Lower leg skin (tissue), 4 donors: ENCODE results near the gene PRRT1B. TPM values are rescaled to one million over a fixed set of nuclear protein-coding genes. Genes with fewer than 3 reads are reported as not detected.

Experiments
- DNase-seq, 2 donors: peaks; one replicate each; pipeline ENCODE4 v3.0.0-alpha.2; 2019; ENCODE audit warnings: low spot score in 2 of 2
- H3K4me3 ChIP-seq: fragments of 200-600 bp; sonication (generic); 2 replicates; pipeline ENCODE4 v1.5.1; 2017; ENCODE audit warnings: mild to moderate bottlenecking, low read depth; ENCODE audit not compliant: poor library complexity, severe bottlenecking
- POLR2A ChIP-seq, 2 donors: fragments of 450-650 bp; IDR thresholded peaks; one replicate each; pipeline ENCODE4 v1.6.1; 2016 to 2017; ENCODE audit warnings: antibody characterized with exemption in 2 of 2, mild to moderate bottlenecking in 1 of 2, moderate library complexity in 1 of 2
- WGBS, 2 donors: methylation state at CpG; one replicate each; pipeline ENCODE4 v1.1.5; 2018; 5-methylcytosine and 5-hydroxymethylcytosine counted together
- intact Hi-C: fragments of 100-400 bp; cut with DNase I; formaldehyde crosslinking; loops from one replicate; pipeline ENCODE4 v1.15.0; 2023; ENCODE audit warnings: low total_unique reads
- total RNA-seq, 4 donors: library from RNA; depleted of rRNA; stranded (reverse); fragments of >200 nt; gene quantifications; one replicate each; pipeline ENCODE4 v1.1.0, GENCODE V29; 2016
- TF ChIP-seq, protein P1 (sequence below), 3 donors: fragments of 450-650 bp; IDR thresholded peaks; one replicate each; pipeline ENCODE4 v1.5.1; 2016; ENCODE audit warnings: antibody characterized with exemption in 3 of 3, mild to moderate bottlenecking in 3 of 3, moderate library complexity in 2 of 3

The PRRT1B gene
- total RNA-seq: not detected

DNA sequence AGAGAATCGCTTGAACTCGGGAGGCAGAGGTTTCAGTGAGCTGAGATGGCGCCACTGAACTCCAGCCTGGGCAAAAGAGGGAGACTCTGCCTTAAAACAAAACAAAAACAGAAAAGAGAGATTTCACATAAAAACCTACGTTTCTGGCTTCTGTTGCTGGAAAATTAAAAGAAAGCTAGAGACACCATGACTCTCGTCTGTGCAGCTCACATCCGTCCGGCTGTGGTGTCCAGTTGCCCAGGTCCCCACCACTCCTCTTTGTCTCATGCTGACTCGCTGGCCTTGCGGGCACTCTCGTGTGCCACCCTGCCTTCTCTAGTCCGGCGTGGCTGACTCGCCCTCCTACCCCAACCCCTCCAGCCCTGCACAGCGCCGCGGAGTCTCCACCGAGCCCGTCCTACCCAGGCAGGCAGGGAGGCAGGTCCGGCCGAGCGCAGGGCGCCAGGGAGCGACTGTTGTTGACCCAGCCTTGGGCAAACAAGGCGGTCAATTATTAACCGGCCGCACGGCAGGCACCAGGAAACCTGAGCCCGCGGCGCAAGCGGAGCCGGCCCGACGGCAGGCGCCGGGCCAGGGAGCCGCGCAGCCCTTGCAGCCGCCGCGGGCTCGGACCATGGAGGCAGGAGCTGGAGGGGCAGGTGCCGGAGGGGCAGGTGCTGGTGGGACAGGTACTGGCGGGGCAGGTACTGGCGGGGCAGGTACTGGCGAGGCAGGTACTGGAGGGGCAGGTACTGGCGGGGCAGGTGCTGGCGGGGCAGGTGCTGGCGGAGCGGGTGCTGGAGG, at the start of gene PRRT1B:
Gene PRRT1B, plus strand, starts transcription at position 521 of the 783 bp plus-strand sequence. Its CDS starts 93 bp downstream, at position 614.
- DNase-seq: no peak
- WGBS, 2 donors: 23 to 36% methylated on average over 31 to 48 of the region's 50 CpGs
- H3K4me3 ChIP-seq: no peak within 1 kb of the TSS
- no peak for TF ChIP-seq POLR2A (IDR thresholded peaks at IDR 0.05)
- TF ChIP-seq, protein P1, sequence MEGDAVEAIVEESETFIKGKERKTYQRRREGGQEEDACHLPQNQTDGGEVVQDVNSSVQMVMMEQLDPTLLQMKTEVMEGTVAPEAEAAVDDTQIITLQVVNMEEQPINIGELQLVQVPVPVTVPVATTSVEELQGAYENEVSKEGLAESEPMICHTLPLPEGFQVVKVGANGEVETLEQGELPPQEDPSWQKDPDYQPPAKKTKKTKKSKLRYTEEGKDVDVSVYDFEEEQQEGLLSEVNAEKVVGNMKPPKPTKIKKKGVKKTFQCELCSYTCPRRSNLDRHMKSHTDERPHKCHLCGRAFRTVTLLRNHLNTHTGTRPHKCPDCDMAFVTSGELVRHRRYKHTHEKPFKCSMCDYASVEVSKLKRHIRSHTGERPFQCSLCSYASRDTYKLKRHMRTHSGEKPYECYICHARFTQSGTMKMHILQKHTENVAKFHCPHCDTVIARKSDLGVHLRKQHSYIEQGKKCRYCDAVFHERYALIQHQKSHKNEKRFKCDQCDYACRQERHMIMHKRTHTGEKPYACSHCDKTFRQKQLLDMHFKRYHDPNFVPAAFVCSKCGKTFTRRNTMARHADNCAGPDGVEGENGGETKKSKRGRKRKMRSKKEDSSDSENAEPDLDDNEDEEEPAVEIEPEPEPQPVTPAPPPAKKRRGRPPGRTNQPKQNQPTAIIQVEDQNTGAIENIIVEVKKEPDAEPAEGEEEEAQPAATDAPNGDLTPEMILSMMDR (IDR thresholded peaks at IDR 0.05): no peak
- intact Hi-C loops: no loop called here

DNA sequence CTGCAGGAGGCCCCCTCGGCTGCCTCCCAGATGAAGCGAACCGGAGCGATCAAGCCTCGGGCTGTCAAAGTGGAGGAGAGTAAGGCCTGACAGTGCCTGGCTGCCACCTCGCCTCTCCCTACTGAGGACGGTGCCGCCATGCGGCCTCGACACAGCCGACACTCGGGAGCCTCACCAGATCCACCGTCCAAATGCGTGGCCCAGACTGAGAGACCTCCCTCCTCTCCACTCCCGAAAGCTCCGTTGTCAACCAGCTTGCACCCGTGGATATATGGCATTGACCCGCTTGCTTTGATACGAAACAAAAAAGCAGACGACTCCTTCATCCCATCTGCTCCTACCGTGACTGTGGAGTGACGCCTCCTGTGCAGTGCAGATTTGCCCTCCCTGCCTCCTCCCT, 49.5 kb upstream of the PRRT1B start:
- WGBS, 2 donors: 87 to 90% methylated on average over 21 to 22 of the region's 22 CpGs
- intact Hi-C loops: loop anchor here (10.0 kb wide), 1 partner anchor 101 kb away; the partner anchor contains the start of gene PRRC2B

DNA sequence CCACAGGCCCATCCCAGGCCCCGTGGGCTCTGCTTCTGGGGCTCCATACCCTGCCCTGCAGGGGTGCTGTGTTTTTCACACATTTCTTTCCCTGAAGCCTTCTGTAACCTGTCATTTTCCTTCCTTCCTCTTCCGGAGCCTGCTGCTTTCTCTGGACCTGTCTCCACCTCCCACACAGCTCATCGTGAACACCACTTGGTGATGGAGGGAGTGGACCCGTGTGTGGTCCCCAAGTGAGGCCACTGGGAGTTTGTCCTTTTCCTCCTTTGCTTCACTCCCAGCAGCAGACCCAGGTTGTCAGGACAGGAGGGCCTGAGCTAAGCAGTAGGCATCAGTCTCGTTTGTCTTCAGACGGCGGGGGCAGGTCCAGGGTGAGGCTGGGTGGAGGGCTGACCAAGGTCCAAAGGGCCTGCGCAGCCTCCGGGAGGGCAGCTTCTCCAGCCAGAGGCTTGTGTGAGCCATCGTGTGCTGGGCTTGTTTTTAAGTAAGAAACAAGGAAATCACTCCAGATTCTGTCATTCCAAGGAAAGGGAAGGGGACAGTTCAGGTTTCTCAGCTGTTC, 48.4 kb upstream of the PRRT1B start:
- WGBS, 2 donors: 85 to 88% methylated on average over 10 of the region's 10 CpGs
- no peak overlapping the region for H3K4me3 ChIP-seq
- intact Hi-C loops: loop anchor here (10.0 kb wide), 1 partner anchor 102 kb away; the partner anchor contains the start of gene PRRC2B
- TF ChIP-seq, protein P1 (IDR thresholded peaks at IDR 0.05): no peak
- no peak for TF ChIP-seq POLR2A (IDR thresholded peaks at IDR 0.05)
- DNase-seq: no peak

More for the DNA sequence above, 49.5 kb upstream of the PRRT1B start:
- TF ChIP-seq, protein P1 (IDR thresholded peaks at IDR 0.05): no peak
- no peak for TF ChIP-seq POLR2A (IDR thresholded peaks at IDR 0.05)
- no peak for DNase-seq
- no peak overlapping the region for H3K4me3 ChIP-seq

DNA sequence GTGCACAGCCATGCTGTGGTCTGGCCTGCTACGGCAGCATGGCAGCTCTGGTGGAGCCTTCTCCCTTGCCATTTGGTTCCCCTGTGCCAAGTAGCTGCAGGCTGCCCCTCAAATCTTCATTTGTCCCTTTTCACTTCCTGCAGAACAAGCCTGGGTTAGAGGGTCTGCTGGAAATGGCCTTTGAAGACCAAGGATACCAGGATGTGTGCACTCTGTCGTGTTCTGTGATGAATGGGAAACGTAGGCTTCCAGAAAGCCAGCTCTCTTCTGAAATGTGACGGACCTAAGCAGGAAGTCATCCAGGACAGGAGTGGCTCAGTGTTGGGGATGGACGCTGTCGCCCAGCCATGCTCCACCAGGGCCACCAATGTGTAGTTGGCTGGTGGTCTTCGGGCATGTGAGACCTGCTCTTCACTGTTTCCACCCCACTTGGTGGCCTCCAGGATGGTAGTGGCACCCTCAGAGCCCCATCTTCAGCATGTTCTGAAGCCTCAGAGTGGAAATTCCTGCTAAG, 46.0 kb upstream of the PRRT1B start:
- DNase-seq: no peak
- intact Hi-C loops: loop anchor here (10.0 kb wide), 1 partner anchor 105 kb away; the partner anchor contains the start of gene PRRC2B
- no peak overlapping the region for H3K4me3 ChIP-seq
- TF ChIP-seq, protein P1 (IDR thresholded peaks at IDR 0.05): no peak
- TF ChIP-seq POLR2A (IDR thresholded peaks at IDR 0.05): no peak
- WGBS, 2 donors: 73 to 80% methylated on average over 7 of the region's 7 CpGs

DNA sequence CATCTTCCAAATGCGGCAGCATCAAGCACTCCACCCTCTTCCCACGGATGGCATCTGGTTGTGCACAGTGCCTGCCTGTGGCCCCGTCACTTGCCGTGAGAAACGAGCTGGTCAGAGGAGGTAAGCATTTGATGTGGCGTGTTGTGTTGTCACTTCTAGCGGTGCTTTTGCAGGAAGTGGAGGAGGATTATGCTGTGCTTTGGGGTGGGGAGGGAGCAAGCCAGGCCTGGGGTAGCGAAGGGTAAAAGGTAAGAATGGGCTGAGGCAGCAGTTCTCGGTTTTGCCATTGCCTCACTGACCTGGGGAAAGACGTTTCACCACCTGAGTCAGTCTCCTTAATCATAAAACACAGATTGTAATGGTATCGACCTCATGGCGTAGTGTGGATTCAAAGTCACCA, 44.9 kb upstream of the PRRT1B start:
- WGBS, 2 donors: 63 to 68% methylated on average over 12 of the region's 12 CpGs
- intact Hi-C loops: no loop called here
- TF ChIP-seq, protein P1 (IDR thresholded peaks at IDR 0.05): no peak
- no peak for TF ChIP-seq POLR2A (IDR thresholded peaks at IDR 0.05)

More for the DNA sequence above, 44.9 kb upstream of the PRRT1B start:
- H3K4me3 ChIP-seq: no peak overlapping the region
- DNase-seq: no peak
